ENCODE measurements around the gene IMPDH1. TPM values are rescaled to one million over a fixed set of nuclear protein-coding genes. Genes with fewer than 3 reads are reported as not detected.

IMPDH1 gene
- total RNA-seq, 3 donors from 2014 or later (not counting 1 experiment from before 2014, with no cell fraction given) = 77.8 to 94.1 (median 89.6) TPM

DNA sequence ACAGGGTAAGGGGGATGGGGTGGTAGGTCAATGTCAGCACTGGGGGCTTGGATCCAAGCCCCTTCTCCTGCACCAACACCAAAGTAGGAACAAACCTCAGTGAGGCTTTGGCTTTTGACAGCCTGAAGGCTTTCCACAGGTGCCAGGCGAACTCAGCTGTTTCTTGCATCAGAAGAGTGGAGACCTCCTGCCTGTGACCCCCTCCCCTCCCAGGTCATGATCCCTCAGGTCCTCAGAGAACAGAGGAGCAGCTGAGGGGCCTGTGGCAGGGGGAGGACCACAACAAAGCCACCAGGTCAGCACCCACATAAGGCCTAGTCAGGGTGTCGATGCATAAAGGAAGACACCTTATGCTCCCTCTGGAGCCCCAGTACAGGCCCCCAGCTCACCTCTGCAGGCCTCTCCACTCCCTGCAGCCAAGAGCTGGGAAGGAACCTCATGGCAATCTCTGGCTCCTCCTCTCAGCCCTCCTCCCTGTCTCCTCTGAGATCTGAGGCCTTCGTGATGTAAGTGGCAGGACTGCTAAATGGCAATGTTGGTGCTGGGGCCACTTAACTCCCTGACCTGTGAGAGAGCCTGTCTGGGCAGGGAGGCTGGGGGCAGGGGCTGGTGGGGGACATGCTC lies 29.2 kb downstream of the IMPDH1 start:
- no peak for DNase-seq
- Mint-ChIP-seq H3K4me3 (no peak overlapping the region), H3K4me1 (peaks cover 0 to 3% of the 10 kb centered on the region in 2 donors), H3K27me3 (ENCODE audit: low read depth in 2 of 2) (no peaks in the 10 kb centered on the region), H3K9me3 (no peaks in the 10 kb centered on the region), H3K27ac (no peak overlapping the region), H3K36me3 (no peaks in the 10 kb centered on the region)
- Histone ChIP-seq H3K4me3 (ENCODE audit: low read length) (no peak overlapping the region), H3K27ac (ENCODE audit: low read length) (no peak overlapping the region), H3K27me3 (ENCODE audit: control insufficient read depth, insufficient read depth, low read length) (no peaks in the 10 kb centered on the region), H3K36me3 (ENCODE audit: control insufficient read depth, insufficient read depth, low read length) (no peaks in the 10 kb centered on the region), H3K9me3 (ENCODE audit: control insufficient read depth, insufficient read depth, low read length) (no peaks in the 10 kb centered on the region), H3K4me1 (ENCODE audit: control insufficient read depth, insufficient read depth, low read length) (no peaks in the 10 kb centered on the region)
- TF ChIP-seq, protein P1, sequence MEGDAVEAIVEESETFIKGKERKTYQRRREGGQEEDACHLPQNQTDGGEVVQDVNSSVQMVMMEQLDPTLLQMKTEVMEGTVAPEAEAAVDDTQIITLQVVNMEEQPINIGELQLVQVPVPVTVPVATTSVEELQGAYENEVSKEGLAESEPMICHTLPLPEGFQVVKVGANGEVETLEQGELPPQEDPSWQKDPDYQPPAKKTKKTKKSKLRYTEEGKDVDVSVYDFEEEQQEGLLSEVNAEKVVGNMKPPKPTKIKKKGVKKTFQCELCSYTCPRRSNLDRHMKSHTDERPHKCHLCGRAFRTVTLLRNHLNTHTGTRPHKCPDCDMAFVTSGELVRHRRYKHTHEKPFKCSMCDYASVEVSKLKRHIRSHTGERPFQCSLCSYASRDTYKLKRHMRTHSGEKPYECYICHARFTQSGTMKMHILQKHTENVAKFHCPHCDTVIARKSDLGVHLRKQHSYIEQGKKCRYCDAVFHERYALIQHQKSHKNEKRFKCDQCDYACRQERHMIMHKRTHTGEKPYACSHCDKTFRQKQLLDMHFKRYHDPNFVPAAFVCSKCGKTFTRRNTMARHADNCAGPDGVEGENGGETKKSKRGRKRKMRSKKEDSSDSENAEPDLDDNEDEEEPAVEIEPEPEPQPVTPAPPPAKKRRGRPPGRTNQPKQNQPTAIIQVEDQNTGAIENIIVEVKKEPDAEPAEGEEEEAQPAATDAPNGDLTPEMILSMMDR (IDR thresholded peaks at IDR 0.05) = no peak
- intact Hi-C loops (cut with micrococcal nuclease) = no loop called here
- WGBS (ENCODE audit: insufficient coverage) = 63% methylated on average over 3 of the region's 3 CpGs
- no peak for ATAC-seq

DNA sequence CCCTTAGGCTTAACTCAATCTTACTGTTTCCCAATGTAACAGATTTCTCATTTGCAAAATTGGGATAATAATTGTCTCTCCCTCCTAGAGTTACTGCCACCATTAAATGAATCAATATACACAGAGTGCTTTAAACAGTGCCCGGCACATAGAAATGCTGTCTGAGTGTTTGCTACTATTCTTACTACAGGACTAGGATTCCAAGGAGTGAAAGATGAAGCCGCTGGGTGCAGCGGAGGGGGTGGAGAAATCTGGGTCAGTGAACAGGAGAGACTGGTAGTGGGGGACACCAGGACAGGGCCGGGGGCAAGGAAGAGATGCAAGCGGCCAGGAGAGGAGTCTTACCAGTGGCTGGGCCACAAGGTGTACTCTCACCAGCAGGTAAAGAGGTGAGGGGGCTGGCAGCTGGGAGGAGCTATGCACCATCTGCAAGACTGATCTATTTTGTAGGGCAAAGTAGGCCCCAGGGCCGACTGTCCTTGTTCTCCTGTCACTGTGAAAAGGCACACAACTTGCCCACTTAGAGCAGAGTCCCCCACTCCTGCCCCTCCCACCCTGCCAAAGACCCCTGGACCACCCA lies 29.8 kb downstream of the IMPDH1 start:
- Histone ChIP-seq H3K27ac (ENCODE audit: low read length) (no peak overlapping the region), H3K4me1 (ENCODE audit: control insufficient read depth, insufficient read depth, low read length) (no peaks in the 10 kb centered on the region), H3K4me3 (ENCODE audit: low read length) (no peak overlapping the region), H3K36me3 (ENCODE audit: control insufficient read depth, insufficient read depth, low read length) (no peaks in the 10 kb centered on the region), H3K27me3 (ENCODE audit: control insufficient read depth, insufficient read depth, low read length) (no peaks in the 10 kb centered on the region), H3K9me3 (ENCODE audit: control insufficient read depth, insufficient read depth, low read length) (no peaks in the 10 kb centered on the region)
- TF ChIP-seq, protein P1 (IDR thresholded peaks at IDR 0.05) = no peak
- intact Hi-C loops (cut with micrococcal nuclease) = no loop called here
- no peak for DNase-seq
- Mint-ChIP-seq H3K27me3 (ENCODE audit: low read depth in 2 of 2) (no peaks in the 10 kb centered on the region), H3K36me3 (no peaks in the 10 kb centered on the region), H3K4me1 (peaks cover 0 to 3% of the 10 kb centered on the region in 2 donors), H3K9me3 (no peaks in the 10 kb centered on the region), H3K27ac (no peak overlapping the region), H3K4me3 (no peak overlapping the region)
- ATAC-seq = no peak
- WGBS (ENCODE audit: insufficient coverage) = 88% methylated on average over 6 of the region's 6 CpGs

DNA sequence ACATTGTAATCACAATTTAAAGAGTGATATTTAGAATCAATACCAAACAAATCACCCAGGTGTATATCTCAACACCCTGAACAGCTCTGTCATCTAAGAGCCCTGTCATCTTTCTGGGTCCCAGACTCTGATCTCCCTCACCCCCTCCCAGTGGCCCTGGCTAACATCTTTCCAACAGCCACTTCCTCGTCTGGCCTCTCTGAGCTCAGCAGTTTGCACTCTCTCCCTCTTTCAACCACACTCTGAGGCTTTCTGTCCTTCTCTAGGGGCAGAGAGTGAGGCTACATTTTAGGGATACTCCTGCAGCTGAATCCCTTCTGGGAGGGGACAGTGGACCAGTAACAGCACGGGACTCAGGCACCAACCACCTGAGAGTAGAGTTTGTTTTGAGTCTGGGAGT lies 31.1 kb downstream of the IMPDH1 start:
- DNase-seq (no peak), ATAC-seq (no peak)
- no peak overlapping the region for H3K4me3 ChIP-seq (ENCODE audit: low read length)
- Mint-ChIP-seq H3K4me1 (peaks cover 0 to 3% of the 10 kb centered on the region in 2 donors), H3K27ac (no peak overlapping the region), H3K27me3 (ENCODE audit: low read depth in 2 of 2) (peaks cover 3 to 10% of the 10 kb centered on the region in 2 donors), H3K9me3 (no peaks in the 10 kb centered on the region), H3K36me3 (no peaks in the 10 kb centered on the region), H3K4me3 (no peak overlapping the region)
- whole genome bisulfite sequencing (ENCODE audit: insufficient coverage) = 34% methylated on average over 2 of the region's 2 CpGs
- TF ChIP-seq, protein P1 (IDR thresholded peaks at IDR 0.05) = no peak
- H3K9me3 ChIP-seq (ENCODE audit: control insufficient read depth, insufficient read depth, low read length) = no peaks in the 10 kb centered on the region
- intact Hi-C loops (cut with micrococcal nuclease) = no loop called here
- no peaks in the 10 kb centered on the region for H3K36me3 ChIP-seq (ENCODE audit: control insufficient read depth, insufficient read depth, low read length)
- no peaks in the 10 kb centered on the region for H3K27me3 ChIP-seq (ENCODE audit: control insufficient read depth, insufficient read depth, low read length)
- H3K27ac ChIP-seq (ENCODE audit: low read length) = no peak overlapping the region
- no peaks in the 10 kb centered on the region for H3K4me1 ChIP-seq (ENCODE audit: control insufficient read depth, insufficient read depth, low read length)

DNA sequence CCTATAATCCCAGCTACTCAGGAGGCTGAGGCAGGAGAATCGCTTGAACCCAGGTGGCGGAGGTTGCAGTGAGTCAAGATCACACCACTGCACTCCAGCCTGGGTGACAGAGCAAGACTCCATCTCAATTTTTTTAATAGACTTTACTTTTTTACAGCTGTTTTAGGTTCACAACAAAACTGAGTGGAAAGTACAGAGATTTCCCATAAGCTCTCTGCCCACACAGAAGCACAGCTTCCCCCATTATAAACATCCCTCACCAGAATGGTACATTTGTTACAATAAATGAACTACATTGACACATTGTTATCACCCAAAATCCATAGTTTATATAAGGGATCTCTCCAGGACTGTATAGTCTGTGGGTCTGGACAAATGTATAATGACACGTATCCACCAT lies 33.7 kb downstream of the IMPDH1 start:
- no peaks in the 10 kb centered on the region for H3K4me1 ChIP-seq (ENCODE audit: control insufficient read depth, insufficient read depth, low read length)
- peaks cover 0 to 1% of the 10 kb centered on the region in 2 donors for H3K4me1 Mint-ChIP-seq
- TF ChIP-seq, protein P1 (IDR thresholded peaks at IDR 0.05) = no peak
- WGBS (ENCODE audit: insufficient coverage) = 97% methylated on average over 3 of the region's 3 CpGs
- H3K4me3 Mint-ChIP-seq = no peak overlapping the region
- H3K9me3 ChIP-seq (ENCODE audit: control insufficient read depth, insufficient read depth, low read length) = no peaks in the 10 kb centered on the region
- no peak overlapping the region for H3K27ac ChIP-seq (ENCODE audit: low read length)
- no peak overlapping the region for H3K4me3 ChIP-seq (ENCODE audit: low read length)
- H3K27me3 Mint-ChIP-seq (ENCODE audit: low read depth in 2 of 2) = peaks cover 10 to 13% of the 10 kb centered on the region in 2 donors
- H3K36me3 Mint-ChIP-seq = no peaks in the 10 kb centered on the region
- intact Hi-C loops (cut with micrococcal nuclease) = no loop called here
- ATAC-seq (no peak), DNase-seq (no peak)
- no peak overlapping the region for H3K27ac Mint-ChIP-seq
- no peaks in the 10 kb centered on the region for H3K9me3 Mint-ChIP-seq
- no peaks in the 10 kb centered on the region for H3K27me3 ChIP-seq (ENCODE audit: control insufficient read depth, insufficient read depth, low read length)
- H3K36me3 ChIP-seq (ENCODE audit: control insufficient read depth, insufficient read depth, low read length) = no peaks in the 10 kb centered on the region
